Thyroid gland (tissue), 4 donors: ENCODE measurements around the gene GRIN3A. TPM values are rescaled to one million over a fixed set of nuclear protein-coding genes. Genes with fewer than 3 reads are reported as not detected.
"Not testable (repeated sequence)": the region's sequence is repeated elsewhere in the genome, so short reads cannot be mapped to it uniquely, and the experiment has no call there.

Source experiments
- DNase-seq, 2 donors: peaks; one replicate each; pipeline ENCODE4 v3.0.0-alpha.2; 2019
- H3K27ac ChIP-seq, 3 donors: fragments of 200-600 bp; sonication (generic); 1 replicate in 2 of 3; 2 replicates in 1 of 3; pipeline ENCODE4 v1.5.1; 2016 to 2019; ENCODE audit warnings: mild to moderate bottlenecking in 1 of 3, moderate library complexity in 1 of 3
- H3K27me3 ChIP-seq: fragments of 200-600 bp; sonication (generic); one replicate; pipeline ENCODE4 v1.5.1; 2019
- H3K36me3 ChIP-seq, 2 donors: fragments of 200-600 bp; sonication (generic); one replicate each; pipeline ENCODE4 v1.5.1; 2016 to 2019
- H3K4me1 ChIP-seq, 2 donors: fragments of 200-600 bp; sonication (generic); one replicate each; pipeline ENCODE4 v1.5.1; 2017 to 2019
- H3K4me3 ChIP-seq, 3 donors: fragments of 200-600 bp; sonication (generic); replicated peaks in 1 of 3; 1 replicate in 2 of 3; 2 replicates in 1 of 3; pipeline ENCODE4 v1.5.1; 2016; ENCODE audit warnings: mild to moderate bottlenecking in 1 of 3
- H3K9me3 ChIP-seq: fragments of 200-600 bp; sonication (generic); one replicate; pipeline ENCODE4 v1.5.1; 2017
- POLR2A ChIP-seq, 2 donors: fragments of 450-650 bp; IDR thresholded peaks; one replicate each; pipeline ENCODE4 v1.6.1; 2017; ENCODE audit warnings: antibody characterized with exemption in 2 of 2, mild to moderate bottlenecking in 2 of 2, moderate library complexity in 1 of 2
- WGBS, 2 donors: methylation state at CpG; one replicate each; pipeline ENCODE4 v1.1.5; 2017; 5-methylcytosine and 5-hydroxymethylcytosine counted together
- intact Hi-C: fragments of 100-400 bp; cut with DNase I; formaldehyde crosslinking; loops from one replicate; pipeline ENCODE4 v1.15.1; 2023
- total RNA-seq, 4 donors: library from RNA; depleted of rRNA; stranded (reverse); fragments of >200 nt; gene quantifications; one replicate each; pipeline ENCODE4 v1.2.3, GENCODE V29; 2016
- TF ChIP-seq, protein P1 (sequence below), 6 experiments: fragments of 200-600 bp in 3 of 6; fragments of 450-650 bp in 3 of 6; sonication (generic) in 3 of 6; IDR thresholded peaks; one replicate each; pipeline ENCODE4 v1.5.1; 2016 to 2019; ENCODE audit warnings: antibody characterized with exemption in 6 of 6, mild to moderate bottlenecking in 2 of 6, inconsistent platforms in 1 of 6, moderate library complexity in 1 of 6

Gene GRIN3A
- total RNA-seq, 4 donors from 2014 or later, result not detected

DNA sequence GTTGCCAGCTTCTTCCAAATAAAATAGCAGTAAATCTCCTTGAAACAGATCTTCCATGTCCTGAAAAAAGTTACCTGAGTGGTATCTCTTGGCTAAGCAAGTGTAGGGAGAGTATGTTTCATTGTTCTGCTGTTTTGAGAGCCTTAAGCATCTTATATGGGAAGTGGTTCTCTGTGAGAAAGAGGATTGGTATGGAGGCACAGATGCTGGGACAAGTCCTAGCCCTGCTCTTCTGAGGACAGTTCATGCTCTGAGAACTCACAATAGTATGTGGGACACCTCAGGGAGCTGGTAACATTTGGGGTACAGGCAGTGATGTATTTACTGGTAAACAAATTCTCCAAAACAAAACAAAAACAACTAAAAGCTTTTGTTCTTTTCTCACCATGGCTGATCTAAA lies 145.7 kb downstream of the GRIN3A start:
- no peak for DNase-seq
- Histone ChIP-seq H3K36me3 (no peaks in the 10 kb centered on the region), H3K27ac (no peak overlapping the region), H3K27me3 (no peaks in the 10 kb centered on the region), H3K4me1 (no peaks in the 10 kb centered on the region), H3K4me3 (no peak overlapping the region), H3K9me3 (no peaks in the 10 kb centered on the region)
- intact Hi-C loops, result no loop called here
- TF ChIP-seq, protein P1, sequence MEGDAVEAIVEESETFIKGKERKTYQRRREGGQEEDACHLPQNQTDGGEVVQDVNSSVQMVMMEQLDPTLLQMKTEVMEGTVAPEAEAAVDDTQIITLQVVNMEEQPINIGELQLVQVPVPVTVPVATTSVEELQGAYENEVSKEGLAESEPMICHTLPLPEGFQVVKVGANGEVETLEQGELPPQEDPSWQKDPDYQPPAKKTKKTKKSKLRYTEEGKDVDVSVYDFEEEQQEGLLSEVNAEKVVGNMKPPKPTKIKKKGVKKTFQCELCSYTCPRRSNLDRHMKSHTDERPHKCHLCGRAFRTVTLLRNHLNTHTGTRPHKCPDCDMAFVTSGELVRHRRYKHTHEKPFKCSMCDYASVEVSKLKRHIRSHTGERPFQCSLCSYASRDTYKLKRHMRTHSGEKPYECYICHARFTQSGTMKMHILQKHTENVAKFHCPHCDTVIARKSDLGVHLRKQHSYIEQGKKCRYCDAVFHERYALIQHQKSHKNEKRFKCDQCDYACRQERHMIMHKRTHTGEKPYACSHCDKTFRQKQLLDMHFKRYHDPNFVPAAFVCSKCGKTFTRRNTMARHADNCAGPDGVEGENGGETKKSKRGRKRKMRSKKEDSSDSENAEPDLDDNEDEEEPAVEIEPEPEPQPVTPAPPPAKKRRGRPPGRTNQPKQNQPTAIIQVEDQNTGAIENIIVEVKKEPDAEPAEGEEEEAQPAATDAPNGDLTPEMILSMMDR (IDR thresholded peaks at IDR 0.05), result no peak
- TF ChIP-seq POLR2A (IDR thresholded peaks at IDR 0.05), result no peak

DNA sequence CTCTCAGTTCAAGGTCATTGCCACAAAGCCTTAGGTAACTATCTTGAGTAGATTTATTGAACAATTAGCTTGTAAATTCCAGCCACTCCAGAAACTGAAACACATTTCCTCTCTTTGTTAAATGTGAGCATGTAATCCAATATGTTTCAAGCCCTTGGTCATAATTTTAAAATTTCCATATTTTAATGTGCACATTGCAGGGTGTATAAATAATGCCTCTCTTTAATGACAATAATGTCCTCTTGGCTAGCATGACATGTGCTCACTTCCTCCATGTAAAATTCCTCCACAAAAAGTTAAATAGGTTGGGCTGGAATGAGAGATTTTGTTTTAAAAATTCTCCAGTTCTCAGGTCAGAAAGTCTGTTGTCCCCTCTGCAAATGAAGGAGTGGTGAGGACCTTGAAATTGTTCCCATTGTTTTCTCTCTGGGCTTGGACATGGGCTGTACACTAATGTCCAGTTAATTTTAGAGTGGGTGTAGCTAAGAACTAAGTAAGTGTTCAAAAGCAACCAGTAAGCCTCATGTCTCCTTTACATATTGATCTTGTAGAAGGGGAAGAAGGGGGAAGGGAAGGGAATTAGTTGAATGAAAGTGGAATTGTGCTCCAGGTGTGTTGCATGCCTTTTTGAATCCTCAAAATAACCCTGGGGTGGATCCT lies 146.5 kb downstream of the GRIN3A start:
- intact Hi-C loops, result no loop called here

DNA sequence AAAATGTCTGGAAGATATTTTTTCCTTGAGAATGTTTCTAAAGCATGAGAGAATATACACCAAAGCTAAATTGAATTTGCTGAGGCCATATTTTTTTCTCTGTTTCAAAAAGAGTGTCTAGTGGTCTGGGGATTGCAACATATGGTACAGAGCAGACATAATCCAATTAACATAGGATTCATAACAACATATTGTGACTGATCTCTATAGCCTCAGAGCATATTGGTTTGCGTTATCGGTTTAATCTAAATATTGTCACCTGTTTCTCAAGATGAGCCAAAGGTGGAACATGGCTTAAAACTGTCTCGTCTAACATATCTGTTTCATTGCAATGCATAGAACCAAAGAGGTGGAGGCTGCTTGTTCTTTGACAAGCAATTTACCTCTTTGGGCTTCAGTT lies 147.5 kb downstream of the GRIN3A start:
- no peaks in the 10 kb centered on the region for H3K9me3 ChIP-seq
- intact Hi-C loops, result no loop called here
- no peak overlapping the region for H3K4me3 ChIP-seq
- 92 to 99% methylated on average over 3 of the region's 3 CpGs for WGBS, 2 donors
- H3K27me3 ChIP-seq, result no peaks in the 10 kb centered on the region
- H3K36me3 ChIP-seq, result no peaks in the 10 kb centered on the region
- no peak overlapping the region for H3K27ac ChIP-seq
- TF ChIP-seq POLR2A (IDR thresholded peaks at IDR 0.05), result no peak
- TF ChIP-seq, protein P1 (IDR thresholded peaks at IDR 0.05), result no peak
- no peaks in the 10 kb centered on the region for H3K4me1 ChIP-seq
- no peak for DNase-seq

More for the DNA sequence above, 146.5 kb downstream of the GRIN3A start:
- no peak overlapping the region for H3K4me3 ChIP-seq
- no peaks in the 10 kb centered on the region for H3K4me1 ChIP-seq
- no peaks in the 10 kb centered on the region for H3K9me3 ChIP-seq
- no peak overlapping the region for H3K27ac ChIP-seq
- H3K27me3 ChIP-seq, result no peaks in the 10 kb centered on the region
- no peak for TF ChIP-seq POLR2A (IDR thresholded peaks at IDR 0.05)
- TF ChIP-seq, protein P1 (IDR thresholded peaks at IDR 0.05), result no peak
- DNase-seq, result no peak
- no peaks in the 10 kb centered on the region for H3K36me3 ChIP-seq

DNA sequence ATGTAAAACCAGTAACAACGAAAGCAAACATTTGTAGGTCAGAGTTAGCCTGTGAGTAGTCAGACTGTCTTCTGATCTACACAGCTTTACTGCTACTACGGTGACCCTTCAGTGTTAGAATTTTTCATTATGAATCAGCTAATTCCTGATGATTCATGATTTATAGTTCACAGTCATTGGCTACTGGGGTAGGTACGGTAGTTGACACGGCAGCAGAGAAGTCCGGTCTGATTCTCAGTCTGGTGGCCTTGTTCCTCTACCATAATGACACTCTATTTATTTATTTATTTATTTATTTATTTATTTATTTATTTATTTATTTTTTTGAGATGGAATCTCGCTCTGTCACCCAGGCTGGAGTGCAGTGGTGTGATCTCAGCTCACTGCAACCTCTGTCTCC lies 148.4 kb downstream of the GRIN3A start:
- H3K4me1 ChIP-seq, H3K36me3 ChIP-seq, H3K9me3 ChIP-seq, H3K27ac ChIP-seq, DNase-seq, intact Hi-C loops, H3K27me3 ChIP-seq, H3K4me3 ChIP-seq: not testable (repeated sequence)
- 90 to 93% methylated on average over 6 of the region's 6 CpGs for whole genome bisulfite sequencing, 2 donors

DNA sequence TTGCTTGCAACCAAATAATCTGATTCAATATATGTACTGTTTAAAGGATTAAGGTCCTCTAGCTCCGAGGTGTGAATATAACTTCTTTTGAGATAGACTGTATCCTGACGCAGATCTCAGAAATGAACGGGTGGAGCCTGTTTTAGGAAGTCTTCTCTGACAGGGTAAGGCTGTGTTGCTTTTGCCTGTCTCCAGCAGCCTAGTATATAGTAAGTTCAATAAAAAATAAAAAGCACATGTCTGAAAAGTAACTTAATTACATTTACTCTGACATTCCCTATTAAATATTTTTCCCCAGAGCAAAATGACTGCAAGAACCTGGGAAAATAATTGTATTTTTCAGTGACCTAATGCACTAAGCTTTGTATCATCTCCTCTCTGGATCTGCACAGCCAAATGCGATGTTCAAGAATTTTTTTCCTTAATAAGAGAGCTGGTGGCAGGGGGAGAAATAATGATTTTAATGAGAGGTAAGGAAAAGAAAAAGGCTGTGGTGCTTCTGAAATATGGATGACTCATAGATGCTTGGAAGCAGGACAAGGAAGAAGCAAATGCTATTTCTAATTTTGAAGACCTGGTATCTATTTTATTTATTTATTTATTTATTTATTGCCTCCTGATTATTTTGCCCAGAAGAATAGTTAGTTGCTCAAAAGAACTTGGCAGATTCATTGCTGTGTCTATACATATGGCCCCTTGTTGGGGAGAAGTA lies 151.0 kb downstream of the GRIN3A start:
- H3K27me3 ChIP-seq, result no peaks in the 10 kb centered on the region
- intact Hi-C loops, result no loop called here
- no peak overlapping the region for H3K4me3 ChIP-seq
- no peak overlapping the region for H3K27ac ChIP-seq
- H3K4me1 ChIP-seq, result no peaks in the 10 kb centered on the region
- no peak for DNase-seq
- H3K9me3 ChIP-seq, result no peaks in the 10 kb centered on the region
- TF ChIP-seq, protein P1 (IDR thresholded peaks at IDR 0.05), result no peak
- no peak for TF ChIP-seq POLR2A (IDR thresholded peaks at IDR 0.05)
- no peaks in the 10 kb centered on the region for H3K36me3 ChIP-seq
- 85 to 93% methylated on average over 4 of the region's 4 CpGs for WGBS, 2 donors
